Panc1 (cell line): ENCODE data around the gene NKAIN2.

ENCODE experiments used
- POLR2AphosphoS5 ChIP-seq: IDR thresholded peaks from 2 replicates; pipeline ENCODE4 v1.6.1; 2012; ENCODE audit warnings: mild to moderate bottlenecking, low read depth, low read length, moderate library complexity
- SIN3A ChIP-seq: IDR thresholded peaks from 2 replicates; pipeline ENCODE4 v1.6.1; 2012; ENCODE audit warnings: low read depth, mild to moderate bottlenecking, low read length, moderate library complexity, borderline replicate concordance; ENCODE audit not compliant: insufficient read depth
- TF ChIP-seq, protein P1 (sequence below): fragments of 450-650 bp; IDR thresholded peaks from 2 replicates; pipeline ENCODE4 v1.5.1; 2017; ENCODE audit warnings: mild to moderate bottlenecking
- TF ChIP-seq, protein P2 (sequence below), 2 experiments: IDR thresholded peaks; 2 replicates each; pipeline ENCODE4 v1.6.1; 2011 to 2012; ENCODE audit warnings: low read depth in 2 of 2, control low read depth in 1 of 2, low read length in 1 of 2, mild to moderate bottlenecking in 1 of 2, moderate library complexity in 1 of 2; ENCODE audit not compliant: insufficient read depth in 1 of 2

DNA sequence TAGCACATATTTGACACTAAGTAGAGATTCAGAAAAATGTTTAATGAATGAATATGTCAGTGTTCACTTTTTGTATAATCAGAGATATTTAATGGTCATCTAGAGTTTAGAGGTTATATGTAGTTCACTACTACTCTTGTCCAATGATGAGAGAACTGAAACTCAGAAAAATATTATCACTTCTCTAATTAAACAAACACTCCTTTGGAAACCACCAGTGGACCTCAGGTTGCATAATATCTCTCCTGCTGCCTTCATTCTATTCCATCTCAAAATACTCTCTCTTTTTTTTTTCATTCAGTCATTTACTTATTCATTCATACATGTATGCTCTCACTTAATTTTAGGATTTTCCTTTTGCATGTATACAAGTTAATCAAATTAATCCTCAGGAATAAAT, 735.4 kb downstream of the NKAIN2 start:
- TF ChIP-seq SIN3A: no peak
- TF ChIP-seq, protein P1, sequence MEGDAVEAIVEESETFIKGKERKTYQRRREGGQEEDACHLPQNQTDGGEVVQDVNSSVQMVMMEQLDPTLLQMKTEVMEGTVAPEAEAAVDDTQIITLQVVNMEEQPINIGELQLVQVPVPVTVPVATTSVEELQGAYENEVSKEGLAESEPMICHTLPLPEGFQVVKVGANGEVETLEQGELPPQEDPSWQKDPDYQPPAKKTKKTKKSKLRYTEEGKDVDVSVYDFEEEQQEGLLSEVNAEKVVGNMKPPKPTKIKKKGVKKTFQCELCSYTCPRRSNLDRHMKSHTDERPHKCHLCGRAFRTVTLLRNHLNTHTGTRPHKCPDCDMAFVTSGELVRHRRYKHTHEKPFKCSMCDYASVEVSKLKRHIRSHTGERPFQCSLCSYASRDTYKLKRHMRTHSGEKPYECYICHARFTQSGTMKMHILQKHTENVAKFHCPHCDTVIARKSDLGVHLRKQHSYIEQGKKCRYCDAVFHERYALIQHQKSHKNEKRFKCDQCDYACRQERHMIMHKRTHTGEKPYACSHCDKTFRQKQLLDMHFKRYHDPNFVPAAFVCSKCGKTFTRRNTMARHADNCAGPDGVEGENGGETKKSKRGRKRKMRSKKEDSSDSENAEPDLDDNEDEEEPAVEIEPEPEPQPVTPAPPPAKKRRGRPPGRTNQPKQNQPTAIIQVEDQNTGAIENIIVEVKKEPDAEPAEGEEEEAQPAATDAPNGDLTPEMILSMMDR: no peak
- no peak for TF ChIP-seq POLR2AphosphoS5
- TF ChIP-seq, protein P2, sequence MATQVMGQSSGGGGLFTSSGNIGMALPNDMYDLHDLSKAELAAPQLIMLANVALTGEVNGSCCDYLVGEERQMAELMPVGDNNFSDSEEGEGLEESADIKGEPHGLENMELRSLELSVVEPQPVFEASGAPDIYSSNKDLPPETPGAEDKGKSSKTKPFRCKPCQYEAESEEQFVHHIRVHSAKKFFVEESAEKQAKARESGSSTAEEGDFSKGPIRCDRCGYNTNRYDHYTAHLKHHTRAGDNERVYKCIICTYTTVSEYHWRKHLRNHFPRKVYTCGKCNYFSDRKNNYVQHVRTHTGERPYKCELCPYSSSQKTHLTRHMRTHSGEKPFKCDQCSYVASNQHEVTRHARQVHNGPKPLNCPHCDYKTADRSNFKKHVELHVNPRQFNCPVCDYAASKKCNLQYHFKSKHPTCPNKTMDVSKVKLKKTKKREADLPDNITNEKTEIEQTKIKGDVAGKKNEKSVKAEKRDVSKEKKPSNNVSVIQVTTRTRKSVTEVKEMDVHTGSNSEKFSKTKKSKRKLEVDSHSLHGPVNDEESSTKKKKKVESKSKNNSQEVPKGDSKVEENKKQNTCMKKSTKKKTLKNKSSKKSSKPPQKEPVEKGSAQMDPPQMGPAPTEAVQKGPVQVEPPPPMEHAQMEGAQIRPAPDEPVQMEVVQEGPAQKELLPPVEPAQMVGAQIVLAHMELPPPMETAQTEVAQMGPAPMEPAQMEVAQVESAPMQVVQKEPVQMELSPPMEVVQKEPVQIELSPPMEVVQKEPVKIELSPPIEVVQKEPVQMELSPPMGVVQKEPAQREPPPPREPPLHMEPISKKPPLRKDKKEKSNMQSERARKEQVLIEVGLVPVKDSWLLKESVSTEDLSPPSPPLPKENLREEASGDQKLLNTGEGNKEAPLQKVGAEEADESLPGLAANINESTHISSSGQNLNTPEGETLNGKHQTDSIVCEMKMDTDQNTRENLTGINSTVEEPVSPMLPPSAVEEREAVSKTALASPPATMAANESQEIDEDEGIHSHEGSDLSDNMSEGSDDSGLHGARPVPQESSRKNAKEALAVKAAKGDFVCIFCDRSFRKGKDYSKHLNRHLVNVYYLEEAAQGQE (IDR thresholded peaks at IDR 0.05; ENCODE audit: insufficient read depth in 1 of 2, low read depth in 2 of 2, low read length in 1 of 2): no peak
